Type B pancreatic cell (in vitro differentiated cells): ENCODE results near the gene FBN1. TPM values are rescaled to one million over a fixed set of nuclear protein-coding genes. Genes with fewer than 3 reads are reported as not detected.

Experiments
- DNase-seq: peaks from one replicate; pipeline ENCODE4 v3.0.0; 2021; ENCODE audit warnings: mixed read lengths; ENCODE audit not compliant: unreplicated experiment; ENCODE audit errors: extremely low spot score
- H3K27ac Mint-ChIP-seq: 2 replicates; pipeline ENCODE4 v1.8.0; 2021; ENCODE audit warnings: mild to moderate bottlenecking, mixed read lengths
- H3K27me3 Mint-ChIP-seq: 2 replicates; pipeline ENCODE4 v1.8.0; 2021; ENCODE audit warnings: mixed read lengths
- H3K36me3 Mint-ChIP-seq: 2 replicates; pipeline ENCODE4 v1.8.0; 2021; ENCODE audit warnings: mixed read lengths
- H3K4me1 Mint-ChIP-seq: one replicate; pipeline ENCODE4 v1.8.0; 2021; ENCODE audit warnings: mixed read lengths; ENCODE audit not compliant: unreplicated experiment
- H3K4me3 Mint-ChIP-seq: 2 replicates; pipeline ENCODE4 v1.8.0; 2021; ENCODE audit warnings: mild to moderate bottlenecking, mixed read lengths
- H3K9me3 Mint-ChIP-seq: 2 replicates; pipeline ENCODE4 v1.8.0; 2021; ENCODE audit warnings: mixed read lengths
- CTCF ChIP-seq: fragments of 200-600 bp; sonication (generic); conservative IDR thresholded peaks from 2 replicates; pipeline ENCODE4 v1.5.0; 2021; ENCODE audit warnings: antibody characterized with exemption, mild to moderate bottlenecking
- total RNA-seq: library from RNA; stranded (reverse); gene quantifications from 2 replicates; pipeline ENCODE4 v1.2.1, GENCODE V29; 2021; ENCODE audit warnings: low replicate concordance

The FBN1 gene
- total RNA-seq, 1 donor from 2014 or later: 58.4 TPM

DNA sequence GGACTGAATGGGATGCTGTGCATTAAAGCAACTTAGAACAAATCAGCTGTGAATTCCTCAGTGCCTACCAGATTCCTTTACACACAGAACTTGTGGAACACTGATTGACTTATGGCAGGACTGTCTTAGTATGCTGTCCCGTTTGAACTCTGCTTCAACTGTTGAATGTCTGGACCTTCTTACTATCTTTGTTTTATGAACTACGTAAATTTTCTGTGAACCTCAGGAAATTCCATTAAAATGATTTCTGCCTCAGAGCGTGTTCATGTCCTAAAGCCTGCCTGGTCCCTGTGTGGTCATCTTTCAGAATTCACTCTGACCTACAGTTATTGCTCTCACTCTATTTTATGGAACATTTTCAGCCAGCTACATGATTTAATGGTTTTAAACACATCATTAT lies 29.4 kb upstream of the FBN1 start:
- TF ChIP-seq CTCF: no peak

DNA sequence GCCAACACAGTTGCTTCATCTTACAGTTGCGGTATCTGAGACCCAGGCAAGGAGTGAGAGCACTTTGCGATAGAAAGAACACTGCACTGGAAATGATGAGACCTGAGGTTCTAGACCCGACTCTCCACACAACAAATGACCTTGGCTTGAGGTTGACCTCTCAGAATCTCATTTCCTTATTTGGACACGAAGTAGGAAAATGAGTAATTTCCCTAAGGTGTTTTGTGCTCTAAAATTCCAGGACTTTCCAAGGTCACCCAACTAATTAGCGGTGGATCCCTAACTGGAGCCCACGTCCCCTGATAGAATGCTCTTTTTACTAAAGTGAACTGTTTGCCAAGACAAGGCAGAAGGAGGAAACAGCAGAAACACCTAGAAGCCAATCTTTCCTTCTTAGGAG lies 26.7 kb upstream of the FBN1 start:
- no peaks in the 10 kb centered on the region for H3K9me3 Mint-ChIP-seq
- H3K4me1 Mint-ChIP-seq: no peaks in the 10 kb centered on the region
- DNase-seq: no peak
- H3K27ac Mint-ChIP-seq: no peak overlapping the region
- no peaks in the 10 kb centered on the region for H3K36me3 Mint-ChIP-seq
- no peak for TF ChIP-seq CTCF
- H3K4me3 Mint-ChIP-seq: no peak overlapping the region
- peaks cover 6% of the 10 kb centered on the region for H3K27me3 Mint-ChIP-seq

More for the DNA sequence above, 29.4 kb upstream of the FBN1 start:
- H3K27ac Mint-ChIP-seq: no peak overlapping the region
- H3K9me3 Mint-ChIP-seq: no peaks in the 10 kb centered on the region
- peaks cover 6% of the 10 kb centered on the region for H3K27me3 Mint-ChIP-seq
- no peak for DNase-seq
- H3K36me3 Mint-ChIP-seq: no peaks in the 10 kb centered on the region
- H3K4me1 Mint-ChIP-seq: peaks cover 7% of the 10 kb centered on the region
- H3K4me3 Mint-ChIP-seq: no peak overlapping the region

DNA sequence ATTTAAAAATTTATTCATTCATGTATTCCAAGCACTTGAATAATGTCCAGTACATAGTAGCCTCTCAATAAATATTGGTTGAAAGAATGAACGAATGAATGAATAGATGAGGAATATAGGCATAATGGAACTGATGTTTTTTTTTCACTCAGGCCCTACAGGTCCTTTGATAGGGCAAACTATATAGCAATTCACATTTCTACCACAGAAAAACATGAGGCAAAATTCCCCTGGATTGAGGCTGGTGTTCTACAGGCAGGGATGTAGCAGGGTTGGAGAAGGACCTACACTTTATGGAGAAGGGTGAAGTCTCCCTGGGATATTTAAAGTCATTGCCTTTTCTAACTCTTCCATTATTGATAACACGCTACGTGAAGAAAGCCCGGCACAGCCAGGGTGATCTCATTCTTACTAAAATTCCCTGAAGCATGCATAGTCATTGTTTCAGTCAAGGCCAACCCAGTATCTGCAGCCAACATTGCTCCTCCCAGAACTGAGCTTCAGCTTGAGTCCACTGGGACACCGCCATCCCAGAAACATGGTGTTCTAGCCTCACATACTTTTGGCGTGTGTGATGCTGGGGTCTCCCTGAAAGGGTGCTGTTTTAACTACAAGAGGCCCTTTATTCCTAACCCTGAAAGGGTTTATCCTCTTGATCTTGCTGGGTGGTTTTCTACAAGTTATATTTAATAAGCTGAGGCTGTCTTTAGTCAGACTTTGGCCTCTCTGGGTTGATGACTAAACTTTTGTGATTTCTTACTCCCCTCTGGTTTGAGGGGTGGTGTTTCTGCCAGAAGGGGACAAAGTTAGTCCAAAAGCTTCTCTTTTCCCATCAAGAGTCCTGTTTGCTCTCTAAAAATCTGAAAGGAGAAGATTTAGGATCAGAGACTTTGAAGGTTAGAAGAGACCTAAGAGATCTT lies 25.9 kb upstream of the FBN1 start:
- H3K4me3 Mint-ChIP-seq: no peak overlapping the region
- no peaks in the 10 kb centered on the region for H3K4me1 Mint-ChIP-seq
- DNase-seq: no peak
- H3K36me3 Mint-ChIP-seq: no peaks in the 10 kb centered on the region
- H3K27ac Mint-ChIP-seq: no peak overlapping the region
- peaks cover 3% of the 10 kb centered on the region for H3K27me3 Mint-ChIP-seq
- TF ChIP-seq CTCF: no peak
- no peaks in the 10 kb centered on the region for H3K9me3 Mint-ChIP-seq

DNA sequence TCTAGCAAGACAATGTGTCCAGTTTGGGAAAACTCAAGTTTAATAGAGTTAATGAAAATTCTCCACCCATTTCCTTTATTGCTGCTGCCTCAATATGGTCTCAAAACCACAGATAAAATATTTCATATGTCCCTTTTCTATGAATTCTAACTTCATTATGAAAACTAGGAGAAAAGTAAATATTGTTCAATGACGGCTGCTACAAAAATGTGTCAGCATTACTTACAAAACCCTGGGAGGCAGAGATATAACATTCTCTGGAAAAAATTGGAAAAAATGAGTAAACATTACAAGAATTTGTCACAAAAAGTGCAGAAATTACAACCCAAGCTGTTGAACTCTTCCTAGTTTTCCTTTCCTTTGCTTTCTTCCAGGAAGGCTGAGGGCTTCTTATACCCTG lies 22.2 kb upstream of the FBN1 start:
- no peak for TF ChIP-seq CTCF
- Mint-ChIP-seq H3K4me1 (no peaks in the 10 kb centered on the region), H3K4me3 (no peak overlapping the region), H3K36me3 (no peaks in the 10 kb centered on the region), H3K9me3 (no peaks in the 10 kb centered on the region), H3K27me3 (peaks cover 3% of the 10 kb centered on the region), H3K27ac (no peak overlapping the region)
- no peak for DNase-seq

- Mint-ChIP-seq H3K27me3 (no peaks in the 10 kb centered on the region), H3K9me3 (no peaks in the 10 kb centered on the region), H3K36me3 (no peaks in the 10 kb centered on the region), H3K4me1 (no peaks in the 10 kb centered on the region), H3K4me3 (no peak overlapping the region), H3K27ac (no peak overlapping the region)
- no peak for TF ChIP-seq CTCF
- DNase-seq: no peak
Observed at GRCh38 chr15:48664436-48664835, 18.9 kb upstream of the FBN1 start.
